Mesothelial cell of epicardium (in vitro differentiated cells): ENCODE measurements around the gene PIN1. TPM values are rescaled to one million over a fixed set of nuclear protein-coding genes. Genes with fewer than 3 reads are reported as not detected.

Source experiments
- DNase-seq, 2 experiments: peaks; one replicate each; pipeline ENCODE4 v3.0.0; 2021; ENCODE audit warnings: low spot score in 2 of 2; ENCODE audit not compliant: unreplicated experiment in 2 of 2
- H3K27ac Mint-ChIP-seq: 2 replicates; pipeline ENCODE4 v1.8.0; 2021; ENCODE audit warnings: mixed read lengths
- H3K27me3 Mint-ChIP-seq: 2 replicates; pipeline ENCODE4 v1.8.0; 2021; ENCODE audit warnings: low read depth, mixed read lengths
- H3K36me3 Mint-ChIP-seq: 2 replicates; pipeline ENCODE4 v1.8.0; 2021; ENCODE audit warnings: mixed read lengths
- H3K4me1 Mint-ChIP-seq: 2 replicates; pipeline ENCODE4 v1.8.0; 2021; ENCODE audit warnings: mixed read lengths
- H3K4me3 Mint-ChIP-seq: 2 replicates; pipeline ENCODE4 v1.8.0; 2021; ENCODE audit warnings: mild to moderate bottlenecking, moderate library complexity, mixed read lengths
- H3K9me3 Mint-ChIP-seq: 2 replicates; pipeline ENCODE4 v1.8.0; 2021; ENCODE audit warnings: mixed read lengths
- total RNA-seq: library from RNA; stranded (reverse); gene quantifications from 3 replicates; pipeline ENCODE4 v1.2.1, GENCODE V29; 2021
- TF ChIP-seq, protein P1 (sequence below): fragments of 200-600 bp; sonication (generic); IDR thresholded peaks from one replicate; pipeline ENCODE4 v1.5.0; 2021; ENCODE audit warnings: antibody characterized with exemption; ENCODE audit not compliant: unreplicated experiment

PIN1 gene
- total RNA-seq, 1 donor from 2014 or later = 61.1 TPM

DNA sequence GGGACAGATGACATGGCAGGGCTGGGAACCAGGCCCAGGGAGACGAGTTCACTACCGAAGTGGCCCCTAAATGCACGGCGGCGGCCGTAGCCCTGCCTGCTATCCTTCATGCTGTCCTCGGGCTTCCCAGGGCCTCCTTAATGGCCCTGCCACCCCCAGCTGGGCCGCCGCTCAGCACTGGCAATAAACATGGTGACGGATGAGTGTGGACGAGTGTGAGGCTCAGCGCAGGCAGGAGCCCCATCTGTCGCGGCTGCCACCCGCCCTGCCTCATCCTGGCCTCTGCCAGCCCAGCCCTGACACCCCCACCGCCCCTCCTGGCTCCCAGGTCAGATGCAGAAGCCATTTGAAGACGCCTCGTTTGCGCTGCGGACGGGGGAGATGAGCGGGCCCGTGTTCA, 13.6 kb downstream of the PIN1 start:
- Mint-ChIP-seq H3K36me3 (peaks cover 13% of the 10 kb centered on the region), H3K4me3 (no peak overlapping the region), H3K27me3 (no peaks in the 10 kb centered on the region), H3K27ac (no peak overlapping the region), H3K4me1 (peaks cover 5% of the 10 kb centered on the region), H3K9me3 (peaks cover 1% of the 10 kb centered on the region)
- DNase-seq = no peak
- TF ChIP-seq, protein P1, sequence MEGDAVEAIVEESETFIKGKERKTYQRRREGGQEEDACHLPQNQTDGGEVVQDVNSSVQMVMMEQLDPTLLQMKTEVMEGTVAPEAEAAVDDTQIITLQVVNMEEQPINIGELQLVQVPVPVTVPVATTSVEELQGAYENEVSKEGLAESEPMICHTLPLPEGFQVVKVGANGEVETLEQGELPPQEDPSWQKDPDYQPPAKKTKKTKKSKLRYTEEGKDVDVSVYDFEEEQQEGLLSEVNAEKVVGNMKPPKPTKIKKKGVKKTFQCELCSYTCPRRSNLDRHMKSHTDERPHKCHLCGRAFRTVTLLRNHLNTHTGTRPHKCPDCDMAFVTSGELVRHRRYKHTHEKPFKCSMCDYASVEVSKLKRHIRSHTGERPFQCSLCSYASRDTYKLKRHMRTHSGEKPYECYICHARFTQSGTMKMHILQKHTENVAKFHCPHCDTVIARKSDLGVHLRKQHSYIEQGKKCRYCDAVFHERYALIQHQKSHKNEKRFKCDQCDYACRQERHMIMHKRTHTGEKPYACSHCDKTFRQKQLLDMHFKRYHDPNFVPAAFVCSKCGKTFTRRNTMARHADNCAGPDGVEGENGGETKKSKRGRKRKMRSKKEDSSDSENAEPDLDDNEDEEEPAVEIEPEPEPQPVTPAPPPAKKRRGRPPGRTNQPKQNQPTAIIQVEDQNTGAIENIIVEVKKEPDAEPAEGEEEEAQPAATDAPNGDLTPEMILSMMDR = no peak

DNA sequence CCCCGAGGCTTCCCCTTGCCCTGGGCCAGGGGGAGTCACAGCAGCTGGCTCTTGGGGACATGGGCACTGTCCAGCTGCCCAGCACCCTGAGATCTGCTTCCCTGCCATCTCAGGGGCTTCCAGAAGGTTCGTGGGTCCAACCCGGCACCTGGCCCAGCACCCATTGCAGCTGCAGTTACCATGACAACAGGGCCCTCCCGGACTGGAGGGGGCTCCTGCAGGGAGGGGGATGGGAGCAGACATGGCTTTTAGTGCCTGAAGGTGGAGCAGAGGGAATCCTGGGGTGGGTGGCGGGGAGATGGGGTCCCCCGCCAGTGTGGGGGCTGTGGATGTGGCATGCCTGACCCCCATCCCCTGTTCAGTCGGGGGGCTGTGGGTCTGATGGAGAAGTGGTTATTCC, 14.7 kb downstream of the PIN1 start:
- TF ChIP-seq, protein P1 = no peak
- DNase-seq = no peak
- Mint-ChIP-seq H3K27me3 (no peaks in the 10 kb centered on the region), H3K27ac (no peak overlapping the region), H3K4me1 (peaks cover 5% of the 10 kb centered on the region), H3K4me3 (no peak overlapping the region), H3K36me3 (peaks cover 17% of the 10 kb centered on the region), H3K9me3 (peaks cover 4% of the 10 kb centered on the region)

DNA sequence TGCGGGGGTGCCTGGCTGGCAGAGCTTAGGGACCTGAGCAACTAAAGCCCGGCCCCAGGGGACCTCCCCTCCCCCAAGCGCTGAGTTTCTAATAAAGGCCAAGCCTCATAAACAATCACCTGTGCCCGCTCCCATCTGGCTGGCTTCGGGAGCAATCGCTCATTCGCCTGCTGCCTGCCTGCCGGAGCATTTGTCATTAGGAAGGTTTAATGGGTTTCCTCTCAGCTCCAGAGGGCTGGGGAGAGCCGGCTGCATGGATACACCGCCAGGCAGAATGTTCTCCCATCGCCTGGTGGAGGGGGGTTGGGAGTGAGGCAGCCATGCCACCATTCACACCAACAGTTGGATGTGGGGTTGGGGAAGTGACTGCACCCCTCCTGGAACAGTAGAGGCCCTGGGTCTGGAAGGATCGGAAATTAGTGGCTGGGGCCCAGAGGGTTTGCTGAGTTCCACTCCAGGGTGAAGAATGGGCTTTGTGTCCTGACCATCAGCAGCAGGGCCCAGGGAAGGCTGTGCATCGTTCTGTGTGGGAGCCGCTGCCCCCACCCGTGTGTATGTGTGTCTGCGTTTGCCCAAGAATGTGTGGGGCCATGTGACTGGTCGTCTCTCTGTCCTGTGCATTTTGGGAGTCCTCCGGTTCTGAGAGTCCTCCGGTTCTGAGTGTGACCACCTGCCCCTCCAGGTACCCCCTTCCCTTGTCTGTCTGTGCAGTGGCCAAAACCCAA, 15.3 kb downstream of the PIN1 start:
- H3K36me3 Mint-ChIP-seq = peaks cover 14% of the 10 kb centered on the region
- H3K27ac Mint-ChIP-seq = no peak overlapping the region

DNA sequence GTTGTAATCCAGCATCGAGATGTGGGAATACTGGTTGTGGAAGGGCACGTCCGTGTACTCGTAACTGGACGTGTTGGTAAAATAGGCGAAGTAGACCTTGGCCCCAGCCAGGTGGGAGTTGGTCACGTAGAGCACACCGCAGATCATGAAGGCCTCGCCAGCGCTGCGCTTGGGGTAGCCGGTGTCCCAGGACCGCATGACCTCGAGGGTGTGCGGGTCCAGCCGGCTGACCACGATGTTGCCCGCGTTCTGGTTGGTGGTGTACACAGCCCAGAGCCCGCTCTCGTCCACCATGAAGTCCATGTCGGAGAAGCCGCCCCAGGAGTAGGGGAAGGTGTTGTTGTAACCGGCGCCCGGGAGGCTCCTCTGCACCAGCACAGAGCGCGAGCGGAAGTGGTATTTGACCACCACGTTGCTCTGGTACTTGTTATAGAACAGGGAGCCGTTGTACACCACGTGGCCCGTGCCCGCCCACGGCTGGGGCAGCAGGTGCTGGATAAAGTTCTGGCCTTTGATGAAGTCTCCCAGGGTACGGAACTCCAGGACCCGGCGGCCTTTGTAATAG, 19.2 kb downstream of the PIN1 start:
- H3K27me3 Mint-ChIP-seq = no peaks in the 10 kb centered on the region
- H3K4me1 Mint-ChIP-seq = peaks cover 5% of the 10 kb centered on the region
- DNase-seq = no peak
- TF ChIP-seq, protein P1 = no peak
- H3K36me3 Mint-ChIP-seq = peaks cover 39% of the 10 kb centered on the region
- H3K27ac Mint-ChIP-seq = no peak overlapping the region
- H3K4me3 Mint-ChIP-seq = no peak overlapping the region
- peaks cover 4% of the 10 kb centered on the region for H3K9me3 Mint-ChIP-seq

More for the DNA sequence above, 15.3 kb downstream of the PIN1 start:
- no peak overlapping the region for H3K4me3 Mint-ChIP-seq
- no peak for DNase-seq
- H3K9me3 Mint-ChIP-seq = peaks cover 4% of the 10 kb centered on the region
- TF ChIP-seq, protein P1 = no peak
- no peaks in the 10 kb centered on the region for H3K27me3 Mint-ChIP-seq
- H3K4me1 Mint-ChIP-seq = peaks cover 5% of the 10 kb centered on the region

DNA sequence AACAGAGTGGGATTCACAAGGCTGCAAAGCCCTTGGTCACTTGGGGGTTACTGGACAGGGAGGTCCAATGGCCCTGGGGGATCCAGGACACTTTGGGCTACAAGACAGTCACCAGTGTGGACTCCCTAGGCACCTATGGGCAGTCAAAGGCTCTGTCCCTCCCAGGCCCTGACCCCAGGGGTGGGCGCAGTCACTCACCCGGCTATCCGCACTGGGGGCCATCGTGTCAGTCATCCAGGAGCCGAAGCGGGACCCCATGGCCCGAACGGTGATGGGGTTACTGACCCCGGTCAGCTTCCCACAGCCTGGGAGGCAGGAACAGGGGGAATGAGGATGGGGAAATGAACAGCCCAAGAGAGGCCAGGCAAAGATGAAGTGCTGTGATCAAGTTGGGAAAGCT, 21.5 kb downstream of the PIN1 start:
- Mint-ChIP-seq H3K9me3 (peaks cover 4% of the 10 kb centered on the region), H3K36me3 (peaks cover 43% of the 10 kb centered on the region), H3K4me3 (no peak overlapping the region), H3K27ac (no peak overlapping the region), H3K27me3 (no peaks in the 10 kb centered on the region), H3K4me1 (no peaks in the 10 kb centered on the region)
- TF ChIP-seq, protein P1 = no peak
- DNase-seq = no peak
